HL-60/S4 treated with retinoic acid at 250 ng/mL for 4 days and 3 days (cell line): ENCODE measurements around the gene STON1.
"Not testable (repeated sequence)": the region's sequence is repeated elsewhere in the genome, so short reads cannot be mapped to it uniquely, and the experiment has no call there.

Experiments used
- in situ Hi-C: fragments of 300-500 bp; cut with MboI; formaldehyde crosslinking; loops from 2 replicates; pipeline ENCODE4 v1.7.0; 2022; ENCODE audit warnings: low sequenced_read_pairs

The STON1 gene

GRCh38 chr2:48527226-48527885, 2.6 kb upstream of the STON1 start:
- in situ Hi-C loops, result no loop called here

GRCh38 chr2:48528431-48528830, 1.5 kb upstream of the STON1 start:
- in situ Hi-C loops, result no loop called here

GRCh38 chr2:48529194-48529593, 760 bp upstream of the STON1 start:
- in situ Hi-C loops, result no loop called here

- in situ Hi-C loops, result no loop called here
Observed at GRCh38 chr2:48529676-48530032, 300 bp upstream of the STON1 start.

GRCh38 chr2:48531141-48531648, 1.2 kb downstream of the STON1 start:
- in situ Hi-C loops, result no loop called here

- in situ Hi-C loops, result no loop called here
Observed at GRCh38 chr2:48532174-48532573, 2.2 kb downstream of the STON1 start.

- in situ Hi-C loops, result no loop called here
Observed at GRCh38 chr2:48532824-48533223, 2.9 kb downstream of the STON1 start.

GRCh38 chr2:48534781-48535180, 4.8 kb downstream of the STON1 start:
- in situ Hi-C loops, result no loop called here

- in situ Hi-C loops, result no loop called here
Observed at GRCh38 chr2:48540237-48540935, 10.4 kb downstream of the STON1 start.

- in situ Hi-C loops, result no loop called here
Observed at GRCh38 chr2:48541666-48542389, 11.9 kb downstream of the STON1 start.

- in situ Hi-C loops, result no loop called here
Observed at GRCh38 chr2:48543895-48544294, 13.9 kb downstream of the STON1 start.

- in situ Hi-C loops, result no loop called here
Observed at GRCh38 chr2:48545244-48545643, 15.3 kb downstream of the STON1 start.

GRCh38 chr2:48548840-48549239, 18.9 kb downstream of the STON1 start:
- in situ Hi-C loops, result no loop called here

GRCh38 chr2:48549972-48550371, 20.0 kb downstream of the STON1 start:
- in situ Hi-C loops, result no loop called here

GRCh38 chr2:48551548-48551947, 21.6 kb downstream of the STON1 start:
- in situ Hi-C loops, result no loop called here

- in situ Hi-C loops, result not testable (repeated sequence)
Observed at GRCh38 chr2:48555071-48555470, 25.1 kb downstream of the STON1 start.

- in situ Hi-C loops, result no loop called here
Observed at GRCh38 chr2:48558456-48558855, 28.5 kb downstream of the STON1 start.

- in situ Hi-C loops, result no loop called here
Observed at GRCh38 chr2:48560546-48561209, 30.7 kb downstream of the STON1 start.

- in situ Hi-C loops, result no loop called here
Observed at GRCh38 chr2:48562281-48562680, 32.3 kb downstream of the STON1 start.

- in situ Hi-C loops, result no loop called here
Observed at GRCh38 chr2:48566592-48567310, 36.8 kb downstream of the STON1 start.

- in situ Hi-C loops, result no loop called here
Observed at GRCh38 chr2:48567671-48568070, 37.7 kb downstream of the STON1 start.
